Glomerular visceral epithelial cell (primary cell): ENCODE measurements around the gene C22orf31.

ENCODE experiments used
- DNase-seq: peaks from one replicate; pipeline ENCODE4 v3.0.0-alpha.2; 2016; ENCODE audit errors: extremely low spot score

The C22orf31 gene

DNA sequence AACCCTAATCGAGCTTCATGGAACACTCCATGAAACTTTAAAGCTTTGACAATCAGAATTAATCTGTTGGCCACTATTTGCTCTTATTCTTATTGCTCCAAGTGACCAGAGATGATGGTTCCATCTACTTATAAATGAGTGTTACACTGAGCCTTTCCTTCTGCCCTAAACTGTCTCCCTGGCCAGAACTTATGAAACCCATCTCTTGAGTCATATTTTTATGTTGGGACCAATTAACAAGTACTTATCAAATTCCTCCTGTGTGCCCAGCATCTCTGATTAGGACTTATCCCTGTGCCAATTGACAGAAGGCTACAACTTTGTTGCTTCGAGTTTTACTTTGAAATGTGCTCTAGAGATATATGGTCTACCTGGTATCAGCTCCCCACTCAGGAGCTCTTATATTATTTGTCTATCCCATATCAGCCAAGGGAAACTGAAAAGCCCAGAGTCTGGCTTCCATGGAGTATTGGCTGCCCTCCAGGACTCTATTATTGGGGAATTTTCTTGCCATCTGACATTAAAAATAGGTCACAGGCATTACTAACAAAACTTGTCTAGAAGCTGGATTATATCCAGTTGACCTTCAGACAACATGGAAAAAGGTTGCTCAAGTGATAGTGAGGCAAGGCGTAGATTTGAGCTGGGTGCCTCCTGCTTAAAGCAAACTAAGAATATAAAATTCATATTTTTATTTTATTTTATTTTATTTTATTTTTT lies 20.0 kb upstream of the C22orf31 start:
- DNase-seq = no peak

- no peak for DNase-seq
Observed at GRCh38 chr22:29080106-29080975, 18.7 kb upstream of the C22orf31 start.

GRCh38 chr22:29079218-29079901 lies 17.7 kb upstream of the C22orf31 start:
- DNase-seq = no peak

GRCh38 chr22:29078869-29079207 lies 17.2 kb upstream of the C22orf31 start:
- DNase-seq = no peak

GRCh38 chr22:29078036-29078868 lies 16.6 kb upstream of the C22orf31 start:
- DNase-seq = no peak

- DNase-seq = no peak
Observed at GRCh38 chr22:29074276-29074772, 12.7 kb upstream of the C22orf31 start.

GRCh38 chr22:29073618-29074275 lies 12.1 kb upstream of the C22orf31 start:
- no peak for DNase-seq

DNA sequence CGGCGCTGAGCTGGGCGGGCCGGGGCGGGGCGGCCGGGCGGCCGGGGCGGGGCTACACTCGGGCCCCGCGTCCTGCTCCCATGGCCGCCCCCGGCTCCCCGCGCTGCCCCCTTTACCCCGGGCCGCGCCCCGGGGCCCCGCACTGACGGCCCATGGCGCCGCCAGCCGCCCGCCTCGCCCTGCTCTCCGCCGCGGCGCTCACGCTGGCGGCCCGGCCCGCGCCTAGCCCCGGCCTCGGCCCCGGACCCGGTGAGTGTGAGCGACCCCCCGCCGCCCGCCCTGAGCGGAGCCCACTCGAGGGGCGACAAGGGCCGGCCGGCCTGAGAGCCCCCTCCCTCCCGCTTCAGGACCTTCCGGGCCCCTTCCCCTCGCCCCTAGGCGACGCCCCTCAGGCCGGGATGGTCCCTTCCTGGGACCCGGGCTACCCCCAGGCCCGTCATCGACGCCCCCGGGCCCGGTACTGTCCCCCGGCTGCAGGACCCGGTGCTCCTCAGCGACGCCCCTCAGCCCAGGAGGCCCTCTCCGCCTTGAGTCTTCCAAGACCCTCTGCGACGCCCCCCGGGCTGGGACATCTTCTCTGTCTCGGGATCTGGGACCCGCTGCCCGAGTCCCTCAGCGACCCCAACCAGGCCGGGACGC lies 11.5 kb upstream of the C22orf31 start, which contains the start of gene KREMEN1:
Gene KREMEN1, plus strand, starts transcription at position 57 of the 639 bp plus-strand sequence. Its CDS starts 96 bp downstream, at position 153.
- no peak for DNase-seq

DNA sequence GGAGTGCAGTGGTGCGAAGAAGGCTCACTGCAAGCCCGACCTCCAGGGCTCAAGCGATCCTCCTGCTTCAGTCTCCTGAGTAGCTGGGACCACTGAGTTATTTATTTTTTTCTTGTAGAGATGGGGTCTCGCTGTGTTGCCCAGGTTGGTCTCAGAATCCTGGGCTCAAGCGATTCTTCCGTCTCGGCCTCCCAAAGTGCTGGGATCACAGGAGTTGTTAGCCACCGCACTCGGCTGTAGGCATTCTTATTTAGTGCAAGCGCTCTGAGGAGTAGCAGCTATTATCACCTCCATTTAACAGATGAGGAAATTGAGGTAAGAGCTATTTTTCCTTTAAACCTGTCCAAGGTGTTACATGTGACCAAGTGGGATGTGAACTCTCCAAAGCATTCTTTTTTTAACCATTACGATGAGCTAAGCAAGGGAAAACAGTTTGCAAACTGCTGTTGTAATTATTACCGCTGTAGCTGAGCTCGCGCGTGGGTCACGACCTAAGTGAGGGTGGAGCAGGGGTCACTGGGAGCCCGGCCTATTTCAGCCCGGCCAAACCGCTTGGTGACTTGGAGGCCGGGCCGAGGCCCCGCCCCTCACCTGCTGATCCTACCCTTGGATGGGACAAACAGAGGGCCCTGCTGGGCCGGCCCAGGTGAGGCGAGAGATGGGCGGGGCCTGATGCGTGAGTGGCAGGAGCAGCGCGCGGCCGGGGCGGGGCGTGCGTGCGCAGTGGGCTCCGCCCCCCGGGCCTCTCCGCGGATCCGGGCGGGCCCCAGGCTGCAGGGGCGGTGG lies 10.8 kb upstream of the C22orf31 start:
- peak; percentile 81 for DNase-seq

DNA sequence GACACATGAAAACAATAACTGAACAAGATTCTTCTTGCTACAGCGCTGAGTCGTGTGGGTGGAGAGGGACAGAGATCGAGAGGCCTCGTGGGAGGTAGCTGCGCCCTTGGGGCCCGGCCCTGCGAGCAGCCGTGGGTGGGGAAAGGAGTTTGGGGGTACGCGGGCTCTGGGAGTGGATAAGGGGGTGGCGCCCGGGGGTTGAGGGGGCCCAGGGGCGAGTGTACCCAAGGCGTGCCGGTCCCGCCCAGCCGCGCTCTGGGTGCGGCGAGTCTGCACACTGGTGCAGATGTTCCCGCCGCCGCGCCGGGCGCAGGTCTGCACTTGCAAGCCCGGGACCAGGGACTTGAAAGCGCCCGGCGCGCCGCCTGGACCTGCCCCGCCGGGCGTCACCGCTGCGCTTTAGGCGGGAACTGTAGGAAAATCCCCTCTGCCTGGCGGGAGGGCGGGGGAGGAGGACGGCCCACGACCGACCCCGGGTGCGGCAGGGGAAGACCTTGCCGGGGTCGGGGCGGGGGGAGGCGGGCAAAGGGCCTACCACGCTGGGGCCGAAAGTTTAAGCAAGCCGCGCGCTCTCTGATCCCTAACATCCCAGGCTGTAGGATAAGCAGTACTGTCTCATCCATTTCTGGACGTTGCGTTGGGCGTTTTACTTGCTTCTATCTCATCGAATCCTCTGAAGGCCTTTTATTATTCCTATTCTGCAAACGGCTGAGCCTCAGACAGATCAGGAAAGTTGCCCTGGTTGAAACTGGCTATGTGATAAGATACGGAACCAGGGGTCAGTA lies 9.8 kb upstream of the C22orf31 start:
- peak; percentile 20 for DNase-seq

GRCh38 chr22:29070490-29070889 lies 8.9 kb upstream of the C22orf31 start:
- DNase-seq = no peak

- DNase-seq = no peak
Observed at GRCh38 chr22:29069463-29069862, 7.8 kb upstream of the C22orf31 start.

- DNase-seq = no peak
Observed at GRCh38 chr22:29065468-29066190, 4.0 kb upstream of the C22orf31 start.

- no peak for DNase-seq
Observed at GRCh38 chr22:29062286-29062821, 723 bp upstream of the C22orf31 start.

- no peak for DNase-seq
Observed at GRCh38 chr22:29060931-29061330, 700 bp downstream of the C22orf31 start.

DNA sequence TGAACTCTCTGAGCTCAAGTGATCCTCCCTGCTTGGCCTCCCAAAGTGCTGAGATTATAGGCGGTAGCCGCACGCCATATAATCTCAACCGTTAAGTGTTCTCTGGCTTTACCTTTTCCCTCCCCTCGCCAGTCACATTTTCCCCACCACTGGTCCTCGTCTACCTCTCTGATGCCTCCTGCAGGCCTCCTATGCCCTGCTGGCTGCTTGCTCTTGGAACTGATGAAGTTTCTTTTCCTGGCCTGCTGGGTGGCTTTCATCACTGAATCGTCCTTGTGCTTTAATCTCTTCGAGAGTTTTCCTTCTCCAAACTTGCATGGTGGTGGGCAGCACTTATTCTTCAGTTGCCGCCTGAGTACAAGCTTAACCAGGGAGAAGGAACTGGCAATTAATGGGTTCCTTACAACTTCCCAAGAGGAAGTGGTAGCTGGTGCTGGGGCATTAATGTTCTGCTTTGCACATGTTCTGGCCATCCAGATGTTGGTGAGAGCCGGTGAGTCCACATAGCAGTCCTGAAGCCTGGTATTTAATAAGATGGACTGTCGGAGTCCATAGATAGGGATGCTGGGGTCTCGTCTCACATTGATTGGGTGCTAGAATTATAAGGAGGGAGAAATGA lies 1.3 kb downstream of the C22orf31 start:
- DNase-seq = no peak

DNA sequence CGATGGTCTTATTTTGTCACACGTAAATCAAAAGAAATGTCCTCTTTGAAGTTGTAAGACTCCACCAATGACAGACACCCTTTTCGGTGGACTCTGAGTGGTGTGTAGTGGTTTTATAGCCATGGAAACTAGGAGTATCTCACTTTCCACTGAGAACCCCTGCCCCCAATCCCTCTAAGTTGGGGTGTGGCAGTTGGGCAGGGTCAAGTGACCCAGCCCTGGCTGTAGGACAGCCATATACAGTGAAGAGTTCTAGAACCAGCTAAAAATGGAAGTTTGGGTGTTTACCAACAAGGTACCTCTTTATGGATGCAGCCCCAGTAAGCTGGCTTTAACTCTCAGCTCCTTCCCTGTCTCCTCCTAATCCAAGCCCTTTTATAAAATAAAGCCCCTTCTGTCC lies 5.2 kb downstream of the C22orf31 start:
- DNase-seq = no peak
